ENCODE results near the gene TPSAB1. TPM values are rescaled to one million over a fixed set of nuclear protein-coding genes. Genes with fewer than 3 reads are reported as not detected.

TPSAB1 gene
- polyA plus RNA-seq, 4 donors: 0.16 to 0.48 (median 0.42) TPM; not detected in 1

DNA sequence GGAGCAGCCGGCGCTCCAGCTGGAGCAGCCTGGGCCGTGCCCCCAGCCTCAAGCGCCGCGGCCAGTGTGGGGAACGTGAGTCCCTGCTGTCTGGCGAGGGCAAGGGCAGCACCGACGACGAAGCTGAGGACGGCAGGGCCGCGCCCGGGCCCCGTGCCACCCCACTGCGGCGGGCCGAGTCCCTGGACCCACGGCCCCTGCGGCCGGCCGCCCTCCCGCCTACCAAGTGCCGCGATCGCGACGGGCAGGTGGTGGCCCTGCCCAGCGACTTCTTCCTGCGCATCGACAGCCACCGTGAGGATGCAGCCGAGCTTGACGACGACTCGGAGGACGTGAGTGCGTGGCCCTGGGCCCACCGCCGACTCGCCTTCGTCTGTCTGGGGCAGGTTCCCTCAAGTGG is 31.4 kb upstream of the TPSAB1 start:
- no peak for DNase-seq (ENCODE audit: low read depth in 4 of 4, low spot score in 3 of 4)

DNA sequence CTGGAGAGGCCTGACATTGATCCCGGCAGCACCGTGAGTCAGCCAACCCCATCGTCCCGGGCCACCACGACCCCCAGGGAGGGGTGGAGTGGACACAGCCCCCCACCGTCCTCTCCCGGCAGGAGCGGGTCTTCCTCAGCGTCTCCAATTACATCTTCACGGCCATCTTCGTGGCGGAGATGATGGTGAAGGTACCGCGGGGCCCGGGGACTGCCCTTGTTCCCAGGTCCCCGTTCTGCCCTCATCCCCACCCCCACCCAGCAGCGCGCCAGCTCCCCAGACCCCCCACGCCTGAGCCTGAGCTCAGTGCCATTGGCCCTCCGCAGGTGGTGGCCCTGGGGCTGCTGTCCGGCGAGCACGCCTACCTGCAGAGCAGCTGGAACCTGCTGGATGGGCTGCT is 30.0 kb upstream of the TPSAB1 start:
- no peak for DNase-seq (ENCODE audit: low read depth in 4 of 4, low spot score in 3 of 4)

DNA sequence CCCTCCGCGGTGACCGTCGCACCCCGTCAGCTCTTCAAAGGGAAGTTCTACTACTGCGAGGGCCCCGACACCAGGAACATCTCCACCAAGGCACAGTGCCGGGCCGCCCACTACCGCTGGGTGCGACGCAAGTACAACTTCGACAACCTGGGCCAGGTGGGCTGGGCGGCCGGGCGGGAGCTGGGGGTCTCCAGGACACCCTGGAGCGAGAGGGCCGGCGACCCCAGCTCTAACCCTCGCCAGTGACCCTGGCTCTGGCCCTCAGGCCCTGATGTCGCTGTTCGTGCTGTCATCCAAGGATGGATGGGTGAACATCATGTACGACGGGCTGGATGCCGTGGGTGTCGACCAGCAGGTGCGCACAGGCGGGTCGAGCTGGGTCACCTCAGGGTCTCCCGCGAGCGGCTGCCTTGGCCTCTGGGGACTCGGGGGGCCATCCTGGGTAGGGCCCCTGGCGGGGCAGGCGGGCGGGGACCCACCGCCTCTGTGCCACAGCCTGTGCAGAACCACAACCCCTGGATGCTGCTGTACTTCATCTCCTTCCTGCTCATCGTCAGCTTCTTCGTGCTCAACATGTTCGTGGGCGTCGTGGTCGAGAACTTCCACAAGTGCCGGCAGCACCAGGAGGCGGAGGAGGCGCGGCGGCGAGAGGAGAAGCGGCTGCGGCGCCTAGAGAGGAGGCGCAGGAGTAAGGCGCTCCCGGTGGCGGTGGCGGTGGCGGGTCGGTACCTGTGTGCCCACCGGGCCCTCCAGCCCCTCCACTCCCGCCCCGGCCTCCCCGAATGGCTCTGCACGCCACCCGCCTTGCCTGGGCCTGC is 28.8 kb upstream of the TPSAB1 start:
- DNase-seq (ENCODE audit: low read depth in 4 of 4, low spot score in 3 of 4): no peak

DNA sequence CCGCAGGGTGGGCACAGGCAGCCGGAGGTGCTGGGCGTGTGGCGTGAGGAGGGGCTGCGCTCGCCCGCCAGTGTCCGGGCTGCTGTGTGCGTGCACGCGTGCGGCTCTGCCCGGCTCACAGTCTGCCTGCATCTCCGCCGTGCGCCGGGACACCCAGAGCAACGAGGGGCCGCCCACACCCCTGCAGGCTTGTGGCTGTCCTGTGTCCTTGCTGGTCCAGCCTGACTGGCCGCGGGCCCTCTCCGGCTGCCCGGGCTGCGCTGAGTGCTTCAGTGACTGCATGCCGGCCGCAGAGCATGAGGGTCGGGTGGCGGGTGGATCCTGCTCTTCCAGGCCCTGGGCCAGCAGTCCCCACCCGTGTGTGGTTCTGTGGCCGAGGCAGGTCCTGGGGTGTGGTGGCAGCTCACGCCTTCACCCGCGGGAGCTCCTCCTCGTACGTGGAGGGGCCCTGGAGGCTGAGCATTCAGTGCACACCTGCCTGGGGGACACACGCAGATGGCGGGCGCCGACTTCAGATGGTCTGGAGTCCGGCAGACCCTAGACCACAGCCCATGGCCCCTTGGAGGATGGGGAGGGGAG is 27.8 kb upstream of the TPSAB1 start:
- DNase-seq (ENCODE audit: low read depth in 4 of 4, low spot score in 3 of 4): no peak

DNA sequence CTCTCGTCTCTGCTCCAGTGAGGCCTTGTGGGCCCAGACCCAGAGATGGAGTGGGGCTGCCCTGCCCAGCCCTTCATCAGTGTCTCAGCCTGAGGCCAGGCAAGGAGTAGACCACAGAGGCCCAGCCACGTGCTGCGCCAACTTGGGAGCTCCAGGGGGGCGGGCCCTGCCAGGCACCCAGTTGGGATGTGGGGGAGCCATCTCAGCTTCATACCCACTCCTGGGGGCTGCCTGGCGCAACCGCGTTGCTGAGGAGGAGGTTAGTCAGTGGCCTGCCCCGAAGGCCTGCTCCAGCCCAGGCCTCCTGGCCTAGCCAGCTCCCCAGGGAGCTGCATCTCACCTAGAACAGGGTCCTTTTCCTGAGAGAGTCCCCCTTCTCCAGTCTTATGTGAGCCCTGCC is 27.3 kb upstream of the TPSAB1 start:
- DNase-seq (ENCODE audit: low read depth in 4 of 4, low spot score in 3 of 4): no peak

DNA sequence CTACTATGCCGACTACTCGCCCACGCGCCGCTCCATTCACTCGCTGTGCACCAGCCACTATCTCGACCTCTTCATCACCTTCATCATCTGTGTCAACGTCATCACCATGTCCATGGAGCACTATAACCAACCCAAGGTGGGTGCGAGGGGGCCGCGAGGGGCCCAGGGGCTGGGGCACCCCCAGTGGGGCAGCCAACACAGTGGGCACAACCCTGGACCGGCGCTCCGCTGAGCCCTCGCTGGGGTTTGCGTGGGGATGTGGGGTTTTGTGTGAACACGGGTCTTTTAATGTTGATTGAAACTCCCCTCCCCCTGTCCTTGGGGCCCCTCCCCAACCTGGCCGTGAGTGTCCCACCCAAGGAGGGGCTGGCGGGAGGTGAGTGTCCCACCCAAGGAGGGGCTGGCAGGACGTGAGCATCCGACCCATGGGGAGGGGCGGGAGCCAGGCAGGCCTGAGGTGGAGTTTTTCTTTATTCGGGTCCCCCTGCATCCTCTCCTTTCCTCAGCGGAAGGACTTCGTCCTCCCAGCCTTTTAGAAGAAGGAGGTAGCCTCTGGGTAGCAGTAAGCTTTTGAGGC is 26.6 kb upstream of the TPSAB1 start:
- DNase-seq (ENCODE audit: low read depth in 4 of 4, low spot score in 3 of 4): no peak

DNA sequence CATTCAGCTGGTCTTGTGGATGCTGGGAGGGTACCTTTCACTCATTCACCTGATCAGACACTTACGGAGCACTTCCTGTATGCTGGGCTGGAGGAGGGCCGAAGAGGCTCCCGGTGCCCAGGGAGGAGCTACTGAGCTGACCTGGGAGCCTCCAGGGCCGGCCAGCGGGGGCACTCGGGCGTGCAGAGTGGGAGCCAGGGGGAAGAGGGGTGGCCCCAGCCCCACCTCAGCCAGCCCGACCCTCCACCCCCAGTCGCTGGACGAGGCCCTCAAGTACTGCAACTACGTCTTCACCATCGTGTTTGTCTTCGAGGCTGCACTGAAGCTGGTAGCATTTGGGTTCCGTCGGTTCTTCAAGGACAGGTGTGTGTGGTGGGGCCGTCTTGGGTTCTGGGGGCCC is 25.8 kb upstream of the TPSAB1 start:
- no peak for DNase-seq (ENCODE audit: low read depth in 4 of 4, low spot score in 3 of 4)

DNA sequence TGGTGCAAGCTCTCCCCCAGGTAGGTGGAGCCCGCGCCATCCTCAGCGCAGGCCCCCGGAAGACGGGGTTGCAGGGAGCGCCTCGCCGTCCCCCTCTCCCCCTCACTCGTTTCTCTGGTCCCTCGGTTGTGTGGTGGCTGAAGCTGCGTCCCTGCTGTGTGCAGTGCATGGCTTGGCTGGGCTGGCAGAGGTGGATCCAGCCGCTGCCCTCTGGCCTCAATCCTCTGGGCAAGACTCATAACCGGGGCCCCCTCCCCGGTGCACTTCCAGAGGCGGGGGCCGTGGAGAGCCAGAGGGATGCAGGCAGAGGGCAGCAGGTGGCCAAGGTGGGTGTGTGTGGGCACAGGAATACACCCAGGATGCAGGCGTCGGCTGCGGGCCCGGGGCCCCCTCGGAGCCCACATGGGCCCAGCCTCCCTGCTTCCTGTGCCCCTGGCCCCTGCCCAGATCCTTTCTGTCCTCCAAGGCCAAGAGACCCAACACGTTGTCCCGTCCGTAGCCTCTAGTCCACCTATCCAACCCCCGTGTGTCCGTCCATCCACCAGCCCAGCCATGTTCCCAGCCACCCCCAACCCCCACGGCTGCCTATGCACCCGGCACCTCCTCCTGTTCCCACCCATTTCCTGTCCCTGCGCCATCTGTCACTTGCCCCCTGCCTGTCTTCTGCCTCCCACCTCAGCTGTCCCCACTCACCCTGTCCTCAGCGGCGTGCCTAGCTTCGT is 24.8 kb upstream of the TPSAB1 start:
- DNase-seq (ENCODE audit: low read depth in 4 of 4, low spot score in 3 of 4): no peak

DNA sequence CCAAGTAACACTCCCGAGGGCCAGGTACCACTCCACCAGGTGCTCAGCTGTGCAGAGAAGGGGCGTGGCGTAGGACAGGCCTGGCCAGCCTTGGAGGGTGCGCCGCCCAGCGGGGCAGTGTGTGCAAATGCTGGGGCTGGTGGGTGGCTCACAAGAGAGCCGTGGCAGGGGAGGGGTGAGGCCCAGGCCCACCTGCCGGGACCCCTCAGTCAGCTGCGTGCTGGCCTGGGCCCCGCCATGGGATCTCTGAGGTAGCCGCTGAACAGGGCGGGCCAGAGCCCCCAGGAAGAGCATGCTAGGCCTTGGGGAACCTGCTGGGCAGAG is 24.2 kb upstream of the TPSAB1 start:
- no peak for DNase-seq (ENCODE audit: low read depth in 4 of 4, low spot score in 3 of 4)

DNA sequence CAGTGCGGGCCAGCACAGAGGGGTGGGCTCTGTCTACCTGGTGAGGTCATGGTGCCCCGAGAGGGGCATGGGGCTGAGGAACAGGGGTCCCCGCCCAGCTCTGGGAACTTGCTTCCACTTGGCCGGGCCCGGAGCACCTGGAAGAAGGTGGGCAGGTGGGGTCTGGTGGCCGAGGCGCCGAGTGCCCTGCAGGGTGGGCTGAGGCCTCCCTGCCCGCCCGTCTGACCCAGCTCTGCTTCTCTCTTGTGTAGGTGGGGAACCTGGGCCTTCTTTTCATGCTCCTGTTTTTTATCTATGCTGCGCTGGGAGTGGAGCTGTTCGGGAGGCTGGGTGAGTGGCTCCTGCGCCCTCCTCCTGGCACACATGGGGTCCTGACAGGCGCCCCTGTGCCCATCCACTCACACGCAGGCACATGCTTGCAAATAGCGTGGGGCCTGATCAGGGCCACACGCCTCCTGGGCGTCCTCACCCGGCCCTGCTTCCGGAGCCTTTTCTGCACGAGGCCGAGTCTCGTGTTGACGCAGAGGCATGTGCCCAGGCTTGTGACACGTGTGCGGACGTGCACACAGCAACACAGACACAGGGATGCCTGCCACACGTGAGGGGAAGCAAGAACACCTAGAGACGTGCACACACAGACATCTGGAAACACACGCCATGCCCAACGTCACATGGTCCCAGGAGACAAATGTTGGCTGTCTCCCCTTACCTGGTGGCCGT is 23.7 kb upstream of the TPSAB1 start:
- no peak for DNase-seq (ENCODE audit: low read depth in 4 of 4, low spot score in 3 of 4)

DNA sequence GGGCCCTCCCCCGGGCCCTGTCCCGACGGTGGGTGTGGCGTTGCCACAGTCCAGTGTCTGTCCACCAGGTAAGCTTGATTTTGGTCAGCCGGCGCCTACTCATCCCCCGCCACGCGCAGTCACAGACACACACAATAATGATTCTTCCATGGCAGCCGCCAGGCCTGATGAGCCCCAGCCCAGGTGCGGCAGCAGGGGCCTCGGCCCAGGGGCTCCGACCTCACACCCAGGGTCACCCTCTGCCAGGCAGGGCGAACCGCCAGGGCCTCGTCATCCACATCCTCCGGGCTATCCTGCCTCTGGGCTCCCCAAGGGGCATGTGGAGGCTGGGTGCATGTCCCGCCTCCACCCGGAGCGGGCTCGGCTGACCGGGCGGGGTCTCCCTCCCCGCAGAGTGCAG is 23.0 kb upstream of the TPSAB1 start:
- DNase-seq (ENCODE audit: low read depth in 4 of 4, low spot score in 3 of 4): no peak

- DNase-seq (ENCODE audit: low read depth in 4 of 4, low spot score in 3 of 4): no peak
Observed at GRCh38 chr16:1218061-1218929, 22.2 kb upstream of the TPSAB1 start.

GRCh38 chr16:1218930-1219611 is 21.4 kb upstream of the TPSAB1 start:
- DNase-seq (ENCODE audit: low read depth in 4 of 4, low spot score in 3 of 4): no peak

DNA sequence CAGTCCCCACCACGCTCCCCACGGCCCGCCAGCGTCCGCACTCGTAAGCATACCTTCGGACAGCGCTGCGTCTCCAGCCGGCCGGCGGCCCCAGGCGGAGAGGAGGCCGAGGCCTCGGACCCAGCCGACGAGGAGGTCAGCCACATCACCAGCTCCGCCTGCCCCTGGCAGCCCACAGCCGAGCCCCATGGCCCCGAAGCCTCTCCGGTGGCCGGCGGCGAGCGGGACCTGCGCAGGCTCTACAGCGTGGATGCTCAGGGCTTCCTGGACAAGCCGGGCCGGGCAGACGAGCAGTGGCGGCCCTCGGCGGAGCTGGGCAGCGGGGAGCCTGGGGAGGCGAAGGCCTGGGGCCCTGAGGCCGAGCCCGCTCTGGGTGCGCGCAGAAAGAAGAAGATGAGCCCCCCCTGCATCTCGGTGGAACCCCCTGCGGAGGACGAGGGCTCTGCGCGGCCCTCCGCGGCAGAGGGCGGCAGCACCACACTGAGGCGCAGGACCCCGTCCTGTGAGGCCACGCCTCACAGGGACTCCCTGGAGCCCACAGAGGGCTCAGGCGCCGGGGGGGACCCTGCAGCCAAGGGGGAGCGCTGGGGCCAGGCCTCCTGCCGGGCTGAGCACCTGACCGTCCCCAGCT is 20.3 kb upstream of the TPSAB1 start:
- no peak for DNase-seq (ENCODE audit: low read depth in 4 of 4, low spot score in 3 of 4)

DNA sequence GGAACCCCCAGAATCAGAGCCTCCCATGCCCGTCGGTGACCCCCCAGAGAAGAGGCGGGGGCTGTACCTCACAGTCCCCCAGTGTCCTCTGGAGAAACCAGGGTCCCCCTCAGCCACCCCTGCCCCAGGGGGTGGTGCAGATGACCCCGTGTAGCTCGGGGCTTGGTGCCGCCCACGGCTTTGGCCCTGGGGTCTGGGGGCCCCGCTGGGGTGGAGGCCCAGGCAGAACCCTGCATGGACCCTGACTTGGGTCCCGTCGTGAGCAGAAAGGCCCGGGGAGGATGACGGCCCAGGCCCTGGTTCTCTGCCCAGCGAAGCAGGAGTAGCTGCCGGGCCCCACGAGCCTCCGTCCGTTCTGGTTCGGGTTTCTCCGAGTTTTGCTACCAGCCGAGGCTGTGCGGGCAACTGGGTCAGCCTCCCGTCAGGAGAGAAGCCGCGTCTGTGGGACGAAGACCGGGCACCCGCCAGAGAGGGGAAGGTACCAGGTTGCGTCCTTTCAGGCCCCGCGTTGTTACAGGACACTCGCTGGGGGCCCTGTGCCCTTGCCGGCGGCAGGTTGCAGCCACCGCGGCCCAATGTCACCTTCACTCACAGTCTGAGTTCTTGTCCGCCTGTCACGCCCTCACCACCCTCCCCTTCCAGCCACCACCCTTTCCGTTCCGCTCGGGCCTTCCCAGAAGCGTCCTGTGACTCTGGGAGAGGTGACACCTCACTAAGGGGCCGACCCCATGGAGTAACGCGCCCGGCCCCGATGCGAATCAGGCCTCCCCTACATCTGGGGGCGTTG is 19.5 kb upstream of the TPSAB1 start:
- no peak for DNase-seq (ENCODE audit: low read depth in 4 of 4, low spot score in 3 of 4)

GRCh38 chr16:1221628-1222552 is 18.6 kb upstream of the TPSAB1 start:
- DNase-seq (ENCODE audit: low read depth in 4 of 4, low spot score in 3 of 4): no peak
